Ecto neural progenitor cell (in vitro differentiated cells): ENCODE data around the gene CHMP4B.

ENCODE experiments used
- DNase-seq: peaks from one replicate; pipeline ENCODE4 v3.0.0-alpha.2; 2018; ENCODE audit warnings: low spot score

The CHMP4B gene

GRCh38 chr20:33810885-33811775 is at the start of gene CHMP4B:
TSS of gene CHMP4B (plus strand) at chr20:33811348. CDS start at chr20:33811469, 121 bp downstream.
- DNase-seq: peak; percentile 99

GRCh38 chr20:33761698-33762250 is 49.4 kb upstream of the CHMP4B start:
- DNase-seq: no peak

GRCh38 chr20:33765099-33765498 is 46.0 kb upstream of the CHMP4B start:
- DNase-seq: no peak

- DNase-seq: no peak
These were observed 45.6 kb upstream of the CHMP4B start for GRCh38 chr20:33765592-33765991.

- DNase-seq: no peak
These were observed 44.5 kb upstream of the CHMP4B start for GRCh38 chr20:33766686-33767085.

- no peak for DNase-seq
These were observed 43.4 kb upstream of the CHMP4B start for GRCh38 chr20:33767777-33768138.

- DNase-seq: no peak
These were observed 42.1 kb upstream of the CHMP4B start for GRCh38 chr20:33769043-33769442.

- no peak for DNase-seq
These were observed 41.1 kb upstream of the CHMP4B start for GRCh38 chr20:33770005-33770404.

- DNase-seq: no peak
These were observed 39.2 kb upstream of the CHMP4B start for GRCh38 chr20:33771938-33772337.

- DNase-seq: no peak
These were observed 38.7 kb upstream of the CHMP4B start for GRCh38 chr20:33772439-33772838.

GRCh38 chr20:33773412-33774089 is 37.6 kb upstream of the CHMP4B start:
- no peak for DNase-seq

GRCh38 chr20:33777816-33778215 is 33.3 kb upstream of the CHMP4B start:
- DNase-seq: no peak

GRCh38 chr20:33781133-33781532 is 30.0 kb upstream of the CHMP4B start:
- no peak for DNase-seq

GRCh38 chr20:33781945-33782344 is 29.2 kb upstream of the CHMP4B start:
- no peak for DNase-seq

- no peak for DNase-seq
These were observed 27.9 kb upstream of the CHMP4B start for GRCh38 chr20:33783256-33783655.

GRCh38 chr20:33783818-33784217 is 27.3 kb upstream of the CHMP4B start:
- no peak for DNase-seq

GRCh38 chr20:33784225-33784624 is 26.9 kb upstream of the CHMP4B start:
- DNase-seq: no peak

- DNase-seq: no peak
These were observed 25.6 kb upstream of the CHMP4B start for GRCh38 chr20:33785503-33785902.

- no peak for DNase-seq
These were observed 23.8 kb upstream of the CHMP4B start for GRCh38 chr20:33787253-33787891.

GRCh38 chr20:33788351-33789049 is 22.6 kb upstream of the CHMP4B start:
- no peak for DNase-seq

- DNase-seq: no peak
These were observed 21.9 kb upstream of the CHMP4B start for GRCh38 chr20:33789109-33789857.
